Panc1 (cell line): Measurements from ENCODE around the gene RAD23A. TPM values are rescaled to one million over a fixed set of nuclear protein-coding genes. Genes with fewer than 3 reads are reported as not detected.

Experiments used
- ATAC-seq: fragments of 200-7000 bp; cut with Tn5 transposase; 2 replicates; pipeline ENCODE4 v1.9.1; 2020; ENCODE audit warnings: mild to moderate bottlenecking, moderate library complexity
- BruUV-seq: library from RNA; stranded (reverse); fragments of 400-500 nt; replicated peaks from 2 replicates; lab custom pipeline; 2021; lab: Mats Ljungman, UMichigan
- CTCF ChIA-PET: fragments of 300-600 bp; sonication (Branson Sonifier 250); formaldehyde crosslinking; loops from one replicate; lab custom pipeline; 2022; ENCODE audit warnings: antibody characterized with exemption; lab: Charles Lee
- POLR2A ChIA-PET: fragments of 300-600 bp; sonication (Branson Sonifier 250); formaldehyde crosslinking; loops from one replicate; lab custom pipeline; 2022; ENCODE audit warnings: antibody characterized with exemption; lab: Charles Lee
- DNase-seq: peaks from one replicate; pipeline ENCODE4 v3.0.0-alpha.2; 2010; ENCODE audit warnings: low read depth, low spot score
- H3K27ac ChIP-seq: 2 replicates; pipeline ENCODE4 v1.5.1; 2011; ENCODE audit warnings: mild to moderate bottlenecking, low read length, inconsistent platforms
- H3K27me3 ChIP-seq: fragments of 200-500 bp; sonication (Bioruptor generic); 2 replicates; pipeline ENCODE4 v1.6.0; 2014; ENCODE audit warnings: low read length, inconsistent platforms; ENCODE audit not compliant: control insufficient read depth, insufficient read depth
- H3K36me3 ChIP-seq: fragments of 200-500 bp; sonication (Bioruptor generic); 2 replicates; pipeline ENCODE4 v1.5.1; 2014; ENCODE audit warnings: inconsistent platforms, mild to moderate bottlenecking, low read length, moderate library complexity; ENCODE audit not compliant: control insufficient read depth, insufficient read depth
- H3K4me1 ChIP-seq: 2 replicates; pipeline ENCODE4 v1.5.1; 2011; ENCODE audit warnings: inconsistent platforms, mild to moderate bottlenecking, low read length, moderate library complexity; ENCODE audit not compliant: control insufficient read depth, insufficient read depth
- H3K4me3 ChIP-seq, 2 experiments: 2 replicates each; pipeline ENCODE4 v1.5.1; 2011 to 2012; ENCODE audit warnings: low read depth in 2 of 2, low read length in 2 of 2, mild to moderate bottlenecking in 2 of 2, inconsistent platforms in 1 of 2, moderate library complexity in 1 of 2
- H3K9me3 ChIP-seq: fragments of 200-500 bp; sonication (Bioruptor generic); 2 replicates; pipeline ENCODE4 v1.5.1; 2014; ENCODE audit warnings: low read depth, mild to moderate bottlenecking, inconsistent platforms, low read length, moderate library complexity; ENCODE audit not compliant: control insufficient read depth, insufficient read depth
- CTCF ChIP-seq: fragments of 450-650 bp; IDR thresholded peaks from 2 replicates; pipeline ENCODE4 v1.5.1; 2017; ENCODE audit warnings: mild to moderate bottlenecking
- POLR2AphosphoS5 ChIP-seq: IDR thresholded peaks from 2 replicates; pipeline ENCODE4 v1.6.1; 2012; ENCODE audit warnings: mild to moderate bottlenecking, low read depth, low read length, moderate library complexity
- REST ChIP-seq, 2 experiments: IDR thresholded peaks; 2 replicates each; pipeline ENCODE4 v1.6.1; 2011 to 2012; ENCODE audit warnings: low read depth in 2 of 2, control low read depth in 1 of 2, low read length in 1 of 2, mild to moderate bottlenecking in 1 of 2, moderate library complexity in 1 of 2; ENCODE audit not compliant: insufficient read depth in 1 of 2
- SIN3A ChIP-seq: IDR thresholded peaks from 2 replicates; pipeline ENCODE4 v1.6.1; 2012; ENCODE audit warnings: low read depth, mild to moderate bottlenecking, low read length, moderate library complexity, borderline replicate concordance; ENCODE audit not compliant: insufficient read depth
- TCF7L2 ChIP-seq: IDR thresholded peaks from 2 replicates; pipeline ENCODE4 v1.6.1; 2011; ENCODE audit warnings: mild to moderate bottlenecking, low read depth, low read length, inconsistent platforms
- in situ Hi-C: cut with HindIII; loops from 2 replicates; pipeline ENCODE4 v1.10.0; 2016; ENCODE audit warnings: low sequenced_read_pairs, low pct_unique_long_range_greater_than_20kb
- intact Hi-C: fragments of 100-400 bp; cut with micrococcal nuclease; formaldehyde crosslinking; loops from one replicate; pipeline ENCODE4 v1.10.0; 2022; ENCODE audit not compliant: unreplicated experiment
- total RNA-seq: library from RNA; stranded (reverse); gene quantifications from one replicate; pipeline ENCODE4 v1.2.1, GENCODE V29; 2021; ENCODE audit not compliant: unreplicated experiment

Gene RAD23A
- total RNA-seq, 1 experiment from 2014 or later, result 111 TPM

- DNase-seq (no peak), ATAC-seq (no peak)
- Histone ChIP-seq H3K36me3 (no peaks in the 10 kb centered on the region), H3K4me3 (peak overlapping the region in 1 of 2 experiments; percentile 49; a peak in 2 of 4 replicates), H3K27me3 (no peaks in the 10 kb centered on the region), H3K4me1 (peaks cover 10% of the 10 kb centered on the region), H3K27ac (peak overlapping the region; percentile 82), H3K9me3 (no peaks in the 10 kb centered on the region)
- TF ChIP-seq REST (IDR thresholded peaks at IDR 0.05; ENCODE audit: insufficient read depth in 1 of 2, low read depth in 2 of 2, low read length in 1 of 2) (no peak), TCF7L2 (no peak), POLR2AphosphoS5 (no peak), SIN3A (no peak), CTCF (no peak)
- POLR2A ChIA-PET, result interaction anchor here (0.6 kb wide), 1 partner anchor 186 kb away, joined by 3 read pairs; no protein-coding TSS in a partner anchor
- BruUV-seq, result no TSS peak
- in situ Hi-C loops (no loop called here), intact Hi-C loops (no loop called here)
- CTCF ChIA-PET, result interaction anchor here (0.6 to 2.2 kb wide), 9 partner anchors 11 to 397 kb away, joined by 3 to 24 read pairs (median 4); no protein-coding TSS in a partner anchor
Measured at GRCh38 chr19:12965812-12966135, 20.1 kb downstream of the RAD23A start.

GRCh38 chr19:12967907-12968306 lies 22.2 kb downstream of the RAD23A start:
- no peaks in the 10 kb centered on the region for H3K9me3 ChIP-seq
- no peaks in the 10 kb centered on the region for H3K36me3 ChIP-seq
- in situ Hi-C loops, result no loop called here
- ATAC-seq, result no peak
- TF ChIP-seq REST (IDR thresholded peaks at IDR 0.05; ENCODE audit: insufficient read depth in 1 of 2, low read depth in 2 of 2, low read length in 1 of 2) (no peak), POLR2AphosphoS5 (no peak), SIN3A (no peak), CTCF (no peak), TCF7L2 (no peak)
- ChIA-PET CTCF (no interaction called here), POLR2A (no interaction called here)
- no TSS peak for BruUV-seq
- H3K27ac ChIP-seq, result no peak overlapping the region
- DNase-seq, result no peak
- peaks cover 10% of the 10 kb centered on the region for H3K4me1 ChIP-seq
- no peak overlapping the region for H3K4me3 ChIP-seq
- H3K27me3 ChIP-seq, result no peaks in the 10 kb centered on the region
- intact Hi-C loops, result no loop called here
